GM21360 (cell line): ENCODE data around the gene LHB.
"Not testable (repeated sequence)": the region's sequence is repeated elsewhere in the genome, so short reads cannot be mapped to it uniquely, and the experiment has no call there.

Experiments
- ATAC-seq: cut with Tn5 transposase; IDR thresholded peaks from one replicate; pipeline ENCODE4 v1.9.1; 2021; ENCODE audit warnings: mild to moderate bottlenecking, moderate library complexity; ENCODE audit not compliant: unreplicated experiment

LHB gene

DNA sequence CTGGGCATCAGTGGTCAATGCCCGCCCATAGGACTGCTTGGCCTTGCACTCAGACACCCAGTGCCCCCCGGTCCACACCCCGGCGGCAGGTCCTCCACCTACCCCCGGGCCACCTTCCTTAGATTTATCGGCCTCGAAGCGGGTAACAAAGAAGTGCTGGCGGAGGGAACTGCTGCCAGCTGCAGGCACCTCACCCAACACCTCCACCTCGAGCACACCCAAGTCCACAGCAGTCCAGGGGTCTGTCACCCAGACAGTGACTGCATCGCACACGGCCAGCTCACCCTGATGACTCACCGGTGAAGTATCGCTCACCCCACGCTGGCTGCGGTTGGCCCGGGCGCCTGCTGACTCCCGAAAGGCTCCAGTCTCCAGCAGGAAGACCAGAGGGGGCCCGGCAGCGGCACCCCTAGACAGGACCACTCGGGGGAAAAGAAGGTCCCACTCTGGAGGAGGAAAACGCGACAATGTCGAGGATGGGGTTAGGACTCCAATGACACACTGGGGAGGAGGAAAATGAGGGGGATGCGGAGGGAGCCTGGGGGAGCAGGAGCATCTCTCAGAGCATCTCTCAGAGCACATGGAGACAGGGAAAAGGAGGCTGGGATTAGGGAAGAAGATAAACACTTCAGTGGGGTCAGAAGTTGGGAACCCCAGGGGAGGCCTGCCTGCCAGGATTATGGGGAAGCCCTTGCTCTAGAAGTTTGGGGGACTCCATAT lies 21.8 kb upstream of the LHB start:
- ATAC-seq = not testable (repeated sequence)

DNA sequence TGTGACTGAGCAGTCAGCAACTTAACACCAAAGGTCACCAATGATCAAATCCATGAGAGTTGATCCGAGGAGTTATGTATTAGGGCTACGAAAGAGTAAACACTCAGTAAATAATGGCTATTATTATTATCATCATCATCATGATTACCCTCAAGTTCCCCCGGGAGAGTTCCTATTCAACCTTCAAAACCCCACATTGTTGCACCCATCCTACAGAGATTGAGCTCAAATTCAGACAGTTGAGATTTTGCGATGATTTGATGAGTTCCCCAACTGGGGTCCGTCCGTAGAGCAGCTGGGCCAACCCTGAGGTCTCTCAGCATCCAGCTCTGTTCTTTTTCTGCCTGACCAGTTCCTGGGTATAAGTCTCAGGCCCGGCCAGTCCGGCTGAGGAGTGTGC lies 21.2 kb upstream of the LHB start:
- not testable (repeated sequence) for ATAC-seq

DNA sequence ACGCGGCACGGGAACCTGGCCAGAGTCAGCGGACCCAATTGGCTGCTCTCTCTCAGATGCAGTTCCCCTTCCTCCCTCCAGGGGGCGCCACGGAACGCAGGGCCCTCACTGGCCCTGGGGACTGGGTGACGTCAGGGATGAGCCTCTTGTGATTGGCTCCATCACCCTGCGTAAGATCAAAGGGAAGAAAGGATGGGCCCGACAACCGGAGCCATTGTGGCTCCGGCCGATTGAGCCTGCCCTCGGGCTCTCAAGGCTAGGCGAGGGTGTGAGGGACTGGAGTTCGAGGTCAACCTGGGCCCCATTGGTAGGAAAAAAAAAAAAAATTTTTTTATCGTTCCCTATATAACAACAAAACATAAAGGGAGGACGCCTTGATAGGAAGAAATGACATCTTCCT lies 19.9 kb upstream of the LHB start, which contains the start of gene CGB1:
Gene CGB1, minus strand, starts transcription at position 81 of the 400 bp plus-strand sequence. CDS start 184 bp downstream, outside the sequence.
- not testable (repeated sequence) for ATAC-seq

DNA sequence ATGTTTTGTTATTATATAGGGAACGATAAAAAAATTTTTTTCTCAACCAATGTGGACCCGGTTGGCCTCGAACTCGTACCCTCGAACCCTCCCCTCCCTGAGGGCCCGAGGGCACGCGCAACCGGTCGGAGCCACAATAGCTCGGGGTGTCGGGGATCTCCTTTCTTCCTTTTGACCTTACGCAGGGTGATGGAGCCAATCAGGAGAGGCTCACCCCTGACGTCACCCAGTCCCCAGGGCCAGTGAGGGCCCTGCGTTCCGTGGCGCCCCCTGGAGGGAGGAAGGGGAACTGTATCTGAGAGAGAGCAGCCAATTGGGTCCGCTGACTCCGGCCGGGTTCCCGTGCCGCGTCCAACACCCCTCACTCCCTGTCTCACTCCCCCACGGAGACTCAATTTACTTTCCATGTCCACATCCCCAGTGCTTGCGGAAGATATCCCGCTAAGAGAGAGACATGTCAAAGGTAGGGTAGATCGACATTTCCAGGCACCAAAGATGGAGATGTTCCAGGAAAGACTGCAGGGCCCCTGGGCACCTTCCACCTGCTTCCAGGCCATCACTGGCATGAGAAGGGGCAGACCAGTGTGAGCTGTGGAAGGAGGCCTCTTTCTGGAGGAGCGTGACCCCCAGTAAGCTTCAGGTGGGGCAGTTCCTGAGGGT lies 14.9 kb upstream of the LHB start, which contains the start of gene CGB2:
Gene CGB2, plus strand, starts transcription at position 249 of the 660 bp plus-strand sequence. Its CDS starts 206 bp downstream, at position 455.
- not testable (repeated sequence) for ATAC-seq

DNA sequence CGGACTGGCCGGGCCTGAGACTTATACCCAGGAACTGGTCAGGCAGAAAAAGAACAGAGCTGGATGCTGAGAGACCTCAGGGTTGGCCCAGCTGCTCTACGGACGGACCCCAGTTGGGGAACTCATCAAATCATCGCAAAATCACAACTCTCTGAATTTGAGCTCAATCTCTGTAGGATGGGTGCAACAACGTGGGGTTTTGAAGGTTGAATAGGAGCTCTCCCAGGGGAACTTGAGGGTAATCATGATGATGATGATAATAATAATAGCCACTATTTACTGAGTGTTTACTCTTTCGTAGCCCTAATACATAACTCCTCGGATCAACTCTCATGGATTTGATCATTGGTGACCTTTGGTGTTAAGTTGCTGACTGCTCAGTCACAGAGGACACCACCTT lies 13.4 kb upstream of the LHB start:
- not testable (repeated sequence) for ATAC-seq

DNA sequence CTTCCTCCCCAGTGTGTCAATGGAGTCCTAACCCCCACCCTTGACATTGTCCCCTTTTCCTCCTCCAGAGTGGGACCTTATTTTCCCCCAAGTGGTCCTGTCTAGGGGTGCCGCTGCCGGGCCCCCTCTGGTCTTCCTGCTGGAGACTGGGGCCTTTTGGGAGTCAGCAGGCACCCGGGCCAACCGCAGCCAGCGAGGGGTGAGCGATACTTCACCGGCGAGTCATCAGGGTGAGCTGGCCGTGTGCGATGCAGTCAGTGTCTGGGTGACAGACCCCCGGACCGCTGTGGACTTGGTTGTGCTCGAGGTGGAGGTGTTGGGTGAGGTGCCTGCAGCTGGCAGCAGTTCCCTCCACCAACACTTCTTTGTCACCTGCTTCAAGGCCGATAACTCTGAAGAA lies 12.9 kb upstream of the LHB start:
- ATAC-seq = not testable (repeated sequence)

DNA sequence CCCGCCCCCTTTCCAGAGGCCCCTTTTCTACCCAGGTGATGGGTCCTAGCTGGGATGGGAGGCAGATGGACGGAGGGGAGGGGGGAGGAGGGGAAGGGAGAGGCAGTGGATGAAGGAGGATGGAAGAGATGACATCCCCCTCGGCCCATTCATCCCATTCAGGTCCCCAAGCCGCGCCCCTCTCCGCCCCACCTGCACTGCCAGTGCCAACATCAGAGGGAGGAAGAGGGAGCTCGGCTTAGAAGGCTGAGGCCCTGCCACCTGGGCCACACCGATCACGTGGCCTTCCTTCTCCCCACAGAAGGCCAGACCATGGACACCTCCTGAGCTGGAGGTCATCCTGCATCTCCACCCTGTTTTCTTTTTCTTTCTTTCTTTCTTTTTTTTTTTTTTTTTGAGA lies 11.8 kb upstream of the LHB start:
- ATAC-seq = not testable (repeated sequence)

DNA sequence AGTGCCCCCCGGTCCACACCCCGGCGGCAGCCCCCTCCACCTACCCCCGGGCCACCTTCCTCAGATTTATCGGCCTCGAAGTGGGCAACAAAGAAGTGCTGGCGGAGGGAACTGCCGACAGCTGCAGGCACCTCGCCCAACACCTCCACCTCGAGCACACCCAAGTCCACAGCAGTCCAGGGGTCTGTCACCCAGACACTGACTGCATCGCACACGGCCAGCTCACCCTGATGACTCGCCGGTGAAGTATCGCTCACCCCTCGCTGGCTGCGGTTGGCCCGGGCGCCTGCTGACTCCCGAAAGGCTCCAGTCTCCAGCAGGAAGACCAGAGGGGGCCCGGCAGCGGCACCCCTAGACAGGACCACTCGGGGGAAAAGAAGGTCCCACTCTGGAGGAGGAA lies 8.7 kb upstream of the LHB start:
- ATAC-seq = not testable (repeated sequence)

DNA sequence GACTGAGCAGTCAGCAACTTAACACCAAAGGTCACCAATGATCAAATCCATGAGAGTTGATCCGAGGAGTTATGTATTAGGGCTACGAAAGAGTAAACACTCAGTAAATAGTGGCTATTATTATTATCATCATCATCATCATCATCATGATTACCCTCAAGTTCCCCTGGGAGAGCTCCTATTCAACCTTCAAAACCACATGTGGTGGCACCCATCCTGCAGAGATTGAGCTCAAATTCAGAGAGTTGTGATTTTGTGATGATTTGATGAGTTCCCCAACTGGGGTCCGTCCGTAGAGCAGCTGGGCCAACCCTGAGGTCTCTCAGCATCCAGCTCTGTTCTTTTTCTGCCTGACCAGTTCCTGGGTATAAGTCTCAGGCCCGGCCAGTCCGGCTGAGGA lies 8.2 kb upstream of the LHB start:
- not testable (repeated sequence) for ATAC-seq

DNA sequence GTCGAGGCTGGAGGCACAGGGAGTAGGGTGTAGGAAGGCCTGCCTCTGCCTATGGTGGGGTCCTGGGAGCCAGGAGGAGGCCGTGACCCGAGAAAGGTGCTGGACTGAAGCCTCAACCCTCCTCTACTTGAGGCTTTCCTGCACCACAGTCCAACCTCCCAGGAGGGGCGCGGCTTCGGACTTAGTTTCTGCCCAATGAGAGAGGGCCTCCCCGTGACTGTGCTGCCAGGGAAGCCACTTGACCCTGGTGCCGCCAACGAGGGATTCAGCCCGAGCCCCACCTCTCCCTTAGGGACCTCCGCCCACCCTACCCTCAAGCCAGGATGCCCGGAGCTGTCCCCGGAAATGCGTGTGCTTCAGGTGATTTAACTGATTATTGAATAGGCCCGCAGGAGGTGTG lies 7.3 kb upstream of the LHB start, which contains the start of gene CGB3:
Gene CGB3, minus strand, starts transcription at position 101 of the 400 bp plus-strand sequence. CDS start 362 bp downstream, outside the sequence.
- not testable (repeated sequence) for ATAC-seq

DNA sequence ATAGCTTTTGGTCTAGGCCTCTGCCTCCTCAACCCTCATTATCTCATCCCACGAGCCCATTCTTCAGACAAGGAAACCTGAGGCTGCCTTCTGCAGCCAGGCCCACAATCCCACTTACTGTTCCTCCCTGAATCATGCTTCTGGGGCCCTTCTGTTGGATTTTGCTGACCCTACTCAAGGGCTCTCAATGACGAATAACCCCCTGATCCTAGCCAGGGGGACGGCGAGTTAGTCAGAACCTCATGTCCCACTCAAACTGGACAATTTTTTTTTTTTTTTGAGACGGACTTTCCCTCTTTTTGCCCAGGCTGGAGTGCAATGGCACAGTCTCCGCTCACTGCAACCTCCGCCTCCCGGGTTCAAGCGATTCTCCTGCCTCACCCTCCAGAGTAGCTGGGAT lies 5.2 kb upstream of the LHB start:
- ATAC-seq = no peak

DNA sequence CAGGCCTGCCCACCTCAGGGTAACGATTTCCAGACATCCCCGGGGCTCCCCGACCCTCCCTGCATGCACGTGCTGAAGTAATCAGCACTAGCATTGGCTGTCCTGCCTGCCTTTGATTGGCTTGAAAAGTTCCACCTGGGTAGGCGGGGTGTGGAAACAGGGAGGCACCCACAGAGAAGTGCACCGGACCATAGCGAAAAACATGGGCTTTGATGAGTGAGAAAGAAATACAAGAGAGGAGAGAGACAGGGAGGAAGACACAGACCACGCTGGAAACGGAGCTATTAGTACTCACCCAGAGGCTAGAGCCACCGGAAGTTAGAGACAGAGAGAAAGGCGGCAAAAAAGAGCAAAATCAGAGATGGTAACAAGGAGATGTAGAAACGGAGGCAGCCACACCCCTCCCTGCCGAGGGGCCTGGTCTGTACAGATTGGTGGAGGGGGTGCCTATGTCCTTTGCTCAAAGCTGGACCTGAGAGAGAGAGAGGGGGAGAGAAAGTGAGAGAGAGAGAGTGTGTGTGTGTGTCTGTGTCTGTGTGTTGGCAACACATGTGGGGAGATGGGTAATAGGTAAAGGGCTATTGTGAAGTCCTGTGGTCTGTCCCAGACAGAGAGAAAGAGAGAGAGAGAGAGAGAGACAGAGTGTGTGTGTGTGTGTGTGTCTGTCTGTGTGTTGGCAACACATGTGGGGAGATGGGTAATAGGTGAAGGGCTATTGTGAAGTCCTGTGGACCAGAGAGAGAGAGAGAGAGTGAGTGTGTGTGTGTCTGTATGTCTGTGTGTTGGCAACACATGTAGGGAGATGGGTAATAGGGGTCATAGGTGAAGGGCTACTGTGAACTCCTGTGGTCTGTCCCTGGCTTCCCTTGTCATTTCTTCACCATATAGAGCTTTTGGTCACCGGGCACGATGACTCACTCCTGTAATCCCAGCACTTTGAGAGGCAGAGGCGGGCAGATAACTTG lies 4.3 kb upstream of the LHB start:
- no peak for ATAC-seq

DNA sequence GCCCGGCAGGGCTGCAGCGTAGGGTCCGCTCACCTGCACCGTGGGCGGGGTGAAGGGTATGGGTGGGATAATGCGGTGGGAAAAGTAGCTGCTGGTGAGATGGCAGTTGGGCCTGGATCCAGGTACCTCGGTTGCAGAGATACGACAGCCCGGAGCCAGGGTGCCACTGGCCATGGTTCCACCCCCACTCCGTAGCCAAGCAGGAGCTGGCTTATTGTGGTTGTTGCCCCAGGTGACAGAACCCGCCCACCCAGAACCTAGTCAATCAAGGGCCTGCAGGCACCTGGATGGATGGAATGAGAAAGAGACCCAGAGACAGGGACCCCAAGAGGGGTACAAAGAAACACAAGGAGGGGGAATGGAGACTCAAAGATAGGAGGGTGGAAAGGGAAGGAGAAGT lies 3.5 kb upstream of the LHB start:
- ATAC-seq = no peak

DNA sequence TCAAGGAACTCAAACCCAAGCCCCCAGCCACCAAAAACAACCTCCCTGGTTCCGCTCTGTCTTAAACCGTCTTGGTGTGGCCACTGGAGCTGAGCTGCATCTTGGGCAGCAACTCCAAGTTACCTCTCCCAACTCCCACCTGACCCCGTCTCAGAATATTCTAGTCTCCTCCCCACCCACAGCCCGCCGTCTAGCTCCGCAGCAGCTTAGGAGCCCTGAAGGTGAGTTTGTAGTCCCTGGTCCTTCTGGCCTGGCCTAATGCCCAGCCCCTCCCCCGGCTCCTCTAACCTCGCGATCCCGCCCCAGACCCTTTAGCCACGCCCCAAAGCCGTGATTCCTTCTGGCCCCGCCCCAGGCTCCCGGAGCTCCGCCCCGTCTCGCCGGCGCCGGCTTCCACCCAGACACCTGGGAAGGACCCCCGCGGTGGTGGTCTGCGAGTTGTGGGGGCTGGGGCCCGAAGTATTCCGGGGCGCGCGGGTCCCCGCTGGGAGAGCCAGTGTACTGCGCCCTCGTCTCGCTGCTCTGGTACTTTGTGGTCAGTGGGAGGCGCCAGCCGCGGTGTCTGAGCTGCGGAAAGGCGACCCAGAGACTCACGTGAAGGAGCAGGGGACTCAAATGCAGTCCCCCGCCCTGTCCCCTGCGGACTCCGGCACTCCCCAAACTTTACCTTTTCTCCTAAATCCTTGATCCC lies 2.5 kb upstream of the LHB start:
- no peak for ATAC-seq

DNA sequence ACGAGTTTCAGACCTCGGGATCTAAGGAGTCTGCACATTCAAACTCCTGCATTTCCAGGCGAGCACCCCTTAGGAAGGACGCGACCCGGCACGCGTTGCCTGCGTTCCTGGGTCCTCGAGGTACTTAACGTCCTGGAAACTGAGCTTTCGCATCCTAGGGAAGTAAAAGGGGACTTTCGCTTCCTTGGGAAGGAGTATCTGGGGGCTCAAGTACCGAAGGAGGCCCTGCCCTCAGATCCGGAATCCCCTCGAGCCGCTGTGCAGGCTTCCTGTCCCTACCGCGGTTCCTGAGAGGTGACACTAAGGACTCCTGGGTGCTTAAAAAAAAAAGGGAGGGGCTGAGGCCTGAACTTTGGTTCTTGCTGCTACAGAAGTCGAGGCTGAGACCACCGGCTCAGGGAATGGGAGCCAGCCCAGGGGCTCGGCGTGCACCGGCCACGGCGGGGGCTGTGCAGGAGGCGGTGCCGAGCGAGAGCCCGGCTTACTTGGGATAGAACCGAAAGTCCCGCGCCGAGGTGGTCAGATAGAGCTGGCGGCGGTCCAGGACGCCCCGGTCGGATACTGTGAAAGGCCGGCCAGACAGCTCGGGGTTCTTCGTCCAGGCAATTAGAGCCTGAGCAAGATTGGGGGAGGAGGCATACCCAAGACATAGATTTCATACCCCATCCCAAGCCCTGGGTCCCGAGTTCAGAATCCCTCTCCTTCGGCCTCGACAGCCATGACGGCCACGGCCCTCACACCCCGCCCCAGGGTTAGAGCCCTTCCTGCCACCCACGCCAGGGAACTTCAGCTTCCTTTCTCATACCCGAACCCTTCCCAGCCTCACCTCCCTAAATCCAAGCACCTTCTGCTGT lies 1.7 kb upstream of the LHB start:
- ATAC-seq = not testable (repeated sequence)

DNA sequence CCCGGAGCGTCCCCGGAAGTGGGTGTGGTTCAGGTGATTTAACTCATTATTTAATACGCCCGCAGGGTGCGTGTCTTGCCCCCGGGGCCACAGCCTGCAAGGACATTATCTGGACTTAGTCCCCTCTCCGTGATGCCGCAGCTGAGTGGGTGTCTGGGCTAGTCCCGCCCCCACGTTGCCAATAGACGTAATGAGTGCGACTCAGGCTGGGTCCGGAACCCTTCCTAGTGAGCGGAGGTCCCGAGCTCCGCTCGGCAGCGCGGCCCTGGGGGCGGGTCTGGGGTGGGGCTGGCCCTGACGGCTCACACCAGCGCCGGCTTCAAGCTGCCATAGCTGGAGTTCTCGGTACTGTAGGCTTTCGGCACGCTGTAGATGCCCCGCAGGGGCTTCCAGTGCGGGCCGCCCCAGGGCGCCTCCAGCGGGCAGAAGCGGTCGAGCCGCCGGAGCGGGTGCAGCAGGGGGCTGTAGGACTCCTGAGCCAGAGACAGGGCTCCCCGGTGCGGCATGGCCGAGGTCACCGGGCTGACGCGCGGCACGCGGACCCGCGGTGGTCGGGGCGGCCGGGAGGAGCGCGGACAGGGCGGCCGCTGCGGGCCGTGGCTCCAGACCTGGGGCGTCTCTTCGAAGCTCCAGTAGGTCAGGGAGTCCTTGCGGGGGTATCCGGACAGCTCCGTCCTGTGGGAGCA lies 918 bp upstream of the LHB start:
- no peak for ATAC-seq

DNA sequence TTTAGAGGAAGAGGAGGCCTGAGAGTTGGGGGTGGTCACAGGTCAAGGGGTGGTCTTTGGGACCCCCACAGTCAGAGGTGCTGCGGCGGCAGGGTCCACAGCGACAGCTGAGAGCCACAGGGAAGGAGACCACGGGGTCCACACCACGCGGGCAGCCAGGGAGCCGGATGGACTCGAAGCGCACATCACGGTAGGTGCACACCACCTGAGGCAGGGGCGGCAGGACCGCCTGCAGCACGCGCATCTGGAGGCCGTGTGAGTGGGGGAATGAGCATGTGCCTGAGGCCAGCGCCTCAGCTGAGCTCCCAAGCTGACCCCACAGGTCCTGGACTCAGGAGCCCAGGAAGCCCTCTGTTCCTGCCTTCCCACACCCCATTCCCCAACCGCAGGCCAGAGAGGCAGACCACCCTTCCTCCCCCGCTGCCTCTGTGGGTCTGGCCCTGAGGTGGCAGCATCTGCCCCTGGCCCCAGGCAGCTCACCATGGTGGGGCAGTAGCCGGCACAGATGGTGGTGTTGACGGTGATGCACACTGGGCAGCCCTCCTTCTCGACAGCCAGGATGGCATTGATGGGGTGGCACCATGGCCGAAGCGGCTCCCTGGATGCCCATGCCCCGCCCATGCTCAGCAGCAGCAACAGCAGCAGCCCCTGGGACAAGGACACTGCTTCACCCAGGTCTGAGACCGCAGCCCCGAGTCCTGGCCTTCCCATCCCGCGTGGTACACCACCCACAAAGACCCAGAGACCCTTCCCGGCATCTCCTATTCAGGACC lies 638 bp downstream of the LHB start:
- ATAC-seq = no peak

DNA sequence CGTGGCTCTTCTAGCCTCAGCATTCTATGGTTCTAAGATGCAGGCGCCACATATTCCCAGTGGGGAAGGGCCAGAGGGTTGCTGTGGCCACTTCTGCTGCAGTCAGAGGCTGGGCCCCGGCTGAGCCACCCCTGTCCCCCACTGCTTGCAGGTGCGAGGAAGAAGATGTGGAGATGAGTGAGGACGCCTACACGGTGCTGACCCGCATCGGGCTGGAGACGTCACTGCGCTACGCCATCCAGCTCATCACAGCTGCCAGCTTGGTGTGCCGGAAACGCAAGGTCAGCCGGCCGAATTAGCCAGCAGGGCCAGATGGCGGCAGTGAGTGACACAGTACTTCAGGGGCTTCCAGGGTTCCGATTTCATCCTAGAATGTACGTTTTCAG lies 2.0 kb downstream of the LHB start:
- ATAC-seq = no peak
